ENCODE data around the gene ABCG1.

The ABCG1 gene

DNA sequence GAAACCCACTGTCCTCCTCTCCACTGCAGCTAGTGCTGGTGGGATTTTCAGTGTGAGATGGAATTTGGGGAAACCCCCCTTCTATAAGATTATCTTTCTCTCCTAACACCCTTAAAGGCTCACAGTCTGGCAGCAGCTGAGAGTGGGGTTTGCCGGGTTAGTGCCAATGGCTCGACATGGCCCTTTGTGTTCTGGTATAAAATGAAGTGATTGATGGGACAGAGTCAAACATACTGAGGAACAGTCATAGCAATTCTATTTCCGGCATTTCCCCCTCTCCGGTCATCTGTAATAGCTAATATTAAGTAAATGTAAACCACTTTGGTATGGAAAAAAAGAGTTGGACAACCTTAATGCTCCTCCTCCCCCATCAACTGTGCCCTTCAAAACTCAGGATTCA lies 58.7 kb downstream of the ABCG1 start:
- Histone ChIP-seq H3K27ac (no peak overlapping the region), H3K9ac (no peak overlapping the region), H3K79me2 (no peaks in the 10 kb centered on the region), H3K27me3 (ENCODE audit: control insufficient read depth, insufficient read depth, low read length) (no peaks in the 10 kb centered on the region), H3K36me3 (ENCODE audit: control insufficient read depth, insufficient read depth, low read length) (no peaks in the 10 kb centered on the region), H3K9me3 (ENCODE audit: control insufficient read depth, low read length) (no peaks in the 10 kb centered on the region), H3K4me2 (ENCODE audit: low read length) (no peak overlapping the region), H3K4me3 (ENCODE audit: low read depth, low read length) (no peak overlapping the region), H3K4me1 (no peaks in the 10 kb centered on the region), H2AFZ (no peak overlapping the region)
- TF ChIP-seq, protein P1, sequence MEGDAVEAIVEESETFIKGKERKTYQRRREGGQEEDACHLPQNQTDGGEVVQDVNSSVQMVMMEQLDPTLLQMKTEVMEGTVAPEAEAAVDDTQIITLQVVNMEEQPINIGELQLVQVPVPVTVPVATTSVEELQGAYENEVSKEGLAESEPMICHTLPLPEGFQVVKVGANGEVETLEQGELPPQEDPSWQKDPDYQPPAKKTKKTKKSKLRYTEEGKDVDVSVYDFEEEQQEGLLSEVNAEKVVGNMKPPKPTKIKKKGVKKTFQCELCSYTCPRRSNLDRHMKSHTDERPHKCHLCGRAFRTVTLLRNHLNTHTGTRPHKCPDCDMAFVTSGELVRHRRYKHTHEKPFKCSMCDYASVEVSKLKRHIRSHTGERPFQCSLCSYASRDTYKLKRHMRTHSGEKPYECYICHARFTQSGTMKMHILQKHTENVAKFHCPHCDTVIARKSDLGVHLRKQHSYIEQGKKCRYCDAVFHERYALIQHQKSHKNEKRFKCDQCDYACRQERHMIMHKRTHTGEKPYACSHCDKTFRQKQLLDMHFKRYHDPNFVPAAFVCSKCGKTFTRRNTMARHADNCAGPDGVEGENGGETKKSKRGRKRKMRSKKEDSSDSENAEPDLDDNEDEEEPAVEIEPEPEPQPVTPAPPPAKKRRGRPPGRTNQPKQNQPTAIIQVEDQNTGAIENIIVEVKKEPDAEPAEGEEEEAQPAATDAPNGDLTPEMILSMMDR (IDR thresholded peaks at IDR 0.05) = no peak

DNA sequence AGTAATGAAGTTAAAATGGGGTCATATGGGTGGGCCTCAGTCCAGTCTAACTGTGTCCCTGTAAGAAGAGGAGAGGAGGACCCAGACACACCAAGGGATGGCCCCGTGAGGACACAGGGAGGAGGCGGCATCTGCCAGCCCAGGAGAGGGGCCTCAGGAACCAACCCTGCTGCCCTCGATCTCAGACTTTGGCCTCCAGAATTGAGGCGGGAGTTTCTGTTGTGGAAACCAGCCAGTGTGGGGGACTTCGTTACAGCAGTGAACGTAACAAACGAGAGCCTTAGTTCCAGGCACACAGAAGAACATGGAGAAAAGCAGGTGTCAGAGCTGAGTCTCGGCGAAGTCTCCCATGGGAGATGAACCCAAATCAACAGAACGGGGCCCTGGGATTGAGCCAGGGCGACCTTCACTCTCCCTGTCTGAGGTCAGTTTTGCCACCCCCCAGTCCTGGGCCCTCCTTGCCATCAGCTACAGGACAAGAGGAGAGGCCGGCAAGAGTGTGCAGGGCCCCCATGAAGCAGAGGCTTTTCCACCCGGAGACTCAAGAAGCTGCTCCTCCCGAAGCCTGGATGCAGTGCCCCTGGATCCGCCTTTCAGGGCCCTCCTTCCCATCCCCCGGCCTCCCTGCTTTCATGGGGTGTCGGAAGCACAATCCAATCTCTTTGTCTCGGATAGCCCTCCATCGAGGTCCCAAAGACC lies 59.7 kb downstream of the ABCG1 start:
- no peak overlapping the region for H3K27ac ChIP-seq
- no peak overlapping the region for H3K9ac ChIP-seq
- H3K27me3 ChIP-seq (ENCODE audit: control insufficient read depth, insufficient read depth, low read length) = no peaks in the 10 kb centered on the region
- no peaks in the 10 kb centered on the region for H3K4me1 ChIP-seq
- H3K36me3 ChIP-seq (ENCODE audit: control insufficient read depth, insufficient read depth, low read length) = no peaks in the 10 kb centered on the region
- TF ChIP-seq, protein P1 (IDR thresholded peaks at IDR 0.05) = no peak
- H3K79me2 ChIP-seq = no peaks in the 10 kb centered on the region
- H2AFZ ChIP-seq = no peak overlapping the region
- H3K4me3 ChIP-seq (ENCODE audit: low read depth, low read length) = no peak overlapping the region
- no peak overlapping the region for H3K4me2 ChIP-seq (ENCODE audit: low read length)
- no peaks in the 10 kb centered on the region for H3K9me3 ChIP-seq (ENCODE audit: control insufficient read depth, low read length)

DNA sequence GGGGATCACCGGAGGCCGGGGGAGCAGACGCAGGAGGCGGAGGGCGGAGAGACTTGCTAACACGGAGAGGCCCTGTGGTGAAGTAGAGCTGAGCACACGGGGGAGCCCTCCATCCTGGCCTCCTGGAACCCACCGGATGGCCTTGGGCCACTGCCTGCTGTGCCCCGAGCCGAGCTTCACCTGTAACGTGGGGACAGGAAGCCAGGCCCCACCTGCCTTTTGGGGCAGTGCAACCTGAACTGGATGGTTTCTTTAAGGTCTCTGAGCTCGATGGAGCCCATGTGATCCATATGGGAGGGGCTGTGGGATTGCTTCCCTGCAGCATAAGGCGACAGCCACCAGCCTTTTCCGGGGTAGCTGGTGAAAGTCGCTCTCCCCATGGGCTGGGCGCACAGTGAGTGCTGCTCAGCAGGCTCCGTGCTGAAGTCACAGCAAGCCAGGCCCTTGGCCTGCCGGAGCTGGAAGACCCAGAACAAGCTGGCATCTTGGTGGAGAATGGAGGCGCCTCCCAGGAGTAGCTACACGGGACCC lies 60.5 kb downstream of the ABCG1 start:
- Histone ChIP-seq H3K9me3 (ENCODE audit: control insufficient read depth, low read length) (no peaks in the 10 kb centered on the region), H3K4me1 (no peaks in the 10 kb centered on the region), H3K4me2 (ENCODE audit: low read length) (no peak overlapping the region), H3K27ac (no peak overlapping the region), H3K4me3 (ENCODE audit: low read depth, low read length) (no peak overlapping the region), H3K27me3 (ENCODE audit: control insufficient read depth, insufficient read depth, low read length) (no peaks in the 10 kb centered on the region), H3K79me2 (no peaks in the 10 kb centered on the region), H3K36me3 (ENCODE audit: control insufficient read depth, insufficient read depth, low read length) (no peaks in the 10 kb centered on the region), H3K9ac (no peak overlapping the region), H2AFZ (no peak overlapping the region)
- TF ChIP-seq, protein P1 (IDR thresholded peaks at IDR 0.05) = no peak

DNA sequence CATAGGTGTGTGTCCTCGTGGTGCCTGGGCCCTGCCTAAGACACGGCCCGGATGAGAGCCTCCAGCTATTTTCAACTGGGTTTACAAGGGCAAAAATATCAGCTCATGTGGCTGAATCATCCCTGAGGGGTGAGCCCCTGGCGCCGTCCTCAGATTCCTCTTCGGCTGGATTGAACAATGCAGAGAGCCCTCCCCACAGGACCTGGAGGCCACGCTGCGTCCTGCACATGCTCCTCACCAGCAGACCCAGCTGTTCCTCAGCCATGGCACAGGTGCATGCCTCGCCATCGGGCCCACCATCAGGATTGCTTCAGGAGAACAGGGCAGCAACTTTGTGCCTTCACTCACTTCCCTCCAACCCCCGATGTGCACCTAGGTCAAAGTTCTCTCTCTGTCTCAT lies 60.9 kb downstream of the ABCG1 start:
- Histone ChIP-seq H3K36me3 (ENCODE audit: control insufficient read depth, insufficient read depth, low read length) (no peaks in the 10 kb centered on the region), H3K27ac (no peak overlapping the region), H3K79me2 (no peaks in the 10 kb centered on the region), H3K4me3 (ENCODE audit: low read depth, low read length) (no peak overlapping the region), H2AFZ (no peak overlapping the region), H3K27me3 (ENCODE audit: control insufficient read depth, insufficient read depth, low read length) (no peaks in the 10 kb centered on the region), H3K4me2 (ENCODE audit: low read length) (no peak overlapping the region), H3K9me3 (ENCODE audit: control insufficient read depth, low read length) (no peaks in the 10 kb centered on the region), H3K9ac (no peak overlapping the region), H3K4me1 (no peaks in the 10 kb centered on the region)
- TF ChIP-seq, protein P1 (IDR thresholded peaks at IDR 0.05) = no peak

Measured in parathyroid adenoma (tissue), 2 donors.